ENCODE results near the gene SLC44A3.

- TF ChIP-seq, protein P1, sequence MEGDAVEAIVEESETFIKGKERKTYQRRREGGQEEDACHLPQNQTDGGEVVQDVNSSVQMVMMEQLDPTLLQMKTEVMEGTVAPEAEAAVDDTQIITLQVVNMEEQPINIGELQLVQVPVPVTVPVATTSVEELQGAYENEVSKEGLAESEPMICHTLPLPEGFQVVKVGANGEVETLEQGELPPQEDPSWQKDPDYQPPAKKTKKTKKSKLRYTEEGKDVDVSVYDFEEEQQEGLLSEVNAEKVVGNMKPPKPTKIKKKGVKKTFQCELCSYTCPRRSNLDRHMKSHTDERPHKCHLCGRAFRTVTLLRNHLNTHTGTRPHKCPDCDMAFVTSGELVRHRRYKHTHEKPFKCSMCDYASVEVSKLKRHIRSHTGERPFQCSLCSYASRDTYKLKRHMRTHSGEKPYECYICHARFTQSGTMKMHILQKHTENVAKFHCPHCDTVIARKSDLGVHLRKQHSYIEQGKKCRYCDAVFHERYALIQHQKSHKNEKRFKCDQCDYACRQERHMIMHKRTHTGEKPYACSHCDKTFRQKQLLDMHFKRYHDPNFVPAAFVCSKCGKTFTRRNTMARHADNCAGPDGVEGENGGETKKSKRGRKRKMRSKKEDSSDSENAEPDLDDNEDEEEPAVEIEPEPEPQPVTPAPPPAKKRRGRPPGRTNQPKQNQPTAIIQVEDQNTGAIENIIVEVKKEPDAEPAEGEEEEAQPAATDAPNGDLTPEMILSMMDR (IDR thresholded peaks at IDR 0.05) = no peak
- TF ChIP-seq POLR2A (IDR thresholded peaks at IDR 0.05) = no peak
Observed at GRCh38 chr1:94831641-94832040, 11.5 kb downstream of the SLC44A3 start.

Data from body of pancreas (tissue), 4 donors.